HEK293T (cell line): ENCODE results near the gene CCDC86.

ENCODE experiments used
- ARNT ChIP-seq: fragments of 450-650 bp; IDR thresholded peaks from 2 replicates; pipeline ENCODE4 v1.6.1; 2017; ENCODE audit warnings: mild to moderate bottlenecking
- BHLHE40 ChIP-seq: fragments of 450-650 bp; IDR thresholded peaks from 2 replicates; pipeline ENCODE4 v1.6.1; 2016; ENCODE audit warnings: mild to moderate bottlenecking, moderate library complexity, borderline replicate concordance
- ELF4 ChIP-seq: fragments of 450-650 bp; IDR thresholded peaks from 2 replicates; pipeline ENCODE4 v1.6.1; 2017; ENCODE audit warnings: antibody characterized with exemption
- FOXM1 ChIP-seq: fragments of 450-650 bp; IDR thresholded peaks from 2 replicates; pipeline ENCODE4 v1.6.1; 2017; ENCODE audit warnings: mild to moderate bottlenecking, borderline replicate concordance
- HDGF ChIP-seq: fragments of 450-650 bp; IDR thresholded peaks from 2 replicates; pipeline ENCODE4 v1.6.1; 2017; ENCODE audit warnings: antibody characterized with exemption, borderline replicate concordance

DNA sequence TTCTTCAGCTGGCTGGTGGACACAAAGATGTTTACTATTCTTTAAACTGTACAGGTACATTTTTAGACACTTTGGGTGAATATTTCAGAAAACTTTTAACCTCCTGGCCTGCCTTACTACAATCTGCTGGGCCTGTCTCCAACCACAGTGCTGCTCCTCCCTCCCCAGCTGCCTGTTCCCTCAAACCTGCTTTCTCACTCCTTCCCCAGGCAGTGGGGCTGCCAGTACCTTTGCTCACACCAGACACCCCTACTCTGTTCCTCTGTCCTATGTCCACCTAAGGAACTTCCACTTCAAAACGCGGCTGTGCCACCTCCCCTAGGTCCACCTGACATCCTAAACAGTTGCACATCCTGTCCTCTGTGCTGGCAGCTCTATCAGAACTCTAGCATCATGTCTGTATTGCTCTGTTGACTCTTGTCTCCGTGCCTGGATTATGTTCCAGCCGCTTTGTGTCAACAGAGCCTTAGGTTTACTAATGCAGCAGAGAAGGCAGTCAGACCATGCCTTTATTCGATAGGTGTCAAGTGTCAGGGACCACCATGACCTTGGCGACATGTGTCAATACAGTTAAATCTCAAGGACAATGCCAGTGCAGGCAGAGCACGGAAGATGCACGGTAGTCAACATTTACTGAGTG is 38.9 kb downstream of the CCDC86 start:
- no peak for TF ChIP-seq FOXM1
- TF ChIP-seq HDGF: no peak
- TF ChIP-seq ARNT: no peak
- no peak for TF ChIP-seq ELF4
- TF ChIP-seq BHLHE40: no peak
